Stimulated activated effector memory CD8-positive, alpha-beta T cell treated with anti-CD3 and anti-CD28 coated beads, Interleukin-12 subunit alpha, Interleukin-12 subunit beta, amount 100 ng/mL, for 72 hours (primary cell): ENCODE results near the gene TRIM2.
A peak's percentile ranks its signal among the peaks of the same experiment; 100 is the strongest.
"Not testable (repeated sequence)": the region's sequence is repeated elsewhere in the genome, so short reads cannot be mapped to it uniquely, and the experiment has no call there.

Experiments used
- ATAC-seq: fragments of 150-1000 bp; cut with Tn5 transposase; 2 replicates; pipeline ENCODE4 v1.10.0; 2021
- DNase-seq, 2 donors: peaks; one replicate each; pipeline ENCODE4 v3.0.0; 2021 to 2022; ENCODE audit warnings: low spot score in 2 of 2
- H3K27ac Mint-ChIP-seq: one replicate; pipeline ENCODE4 v1.8.0; 2022; ENCODE audit warnings: mild to moderate bottlenecking, mixed read lengths
- H3K36me3 Mint-ChIP-seq: one replicate; pipeline ENCODE4 v1.8.0; 2022; ENCODE audit warnings: mild to moderate bottlenecking, mixed read lengths
- H3K4me1 Mint-ChIP-seq: one replicate; pipeline ENCODE4 v1.8.0; 2022; ENCODE audit warnings: mixed read lengths
- H3K4me3 Mint-ChIP-seq: one replicate; pipeline ENCODE4 v1.8.0; 2022; ENCODE audit warnings: mild to moderate bottlenecking, mixed read lengths
- H3K9me3 Mint-ChIP-seq: one replicate; pipeline ENCODE4 v1.8.0; 2022; ENCODE audit warnings: mixed read lengths

The TRIM2 gene

DNA sequence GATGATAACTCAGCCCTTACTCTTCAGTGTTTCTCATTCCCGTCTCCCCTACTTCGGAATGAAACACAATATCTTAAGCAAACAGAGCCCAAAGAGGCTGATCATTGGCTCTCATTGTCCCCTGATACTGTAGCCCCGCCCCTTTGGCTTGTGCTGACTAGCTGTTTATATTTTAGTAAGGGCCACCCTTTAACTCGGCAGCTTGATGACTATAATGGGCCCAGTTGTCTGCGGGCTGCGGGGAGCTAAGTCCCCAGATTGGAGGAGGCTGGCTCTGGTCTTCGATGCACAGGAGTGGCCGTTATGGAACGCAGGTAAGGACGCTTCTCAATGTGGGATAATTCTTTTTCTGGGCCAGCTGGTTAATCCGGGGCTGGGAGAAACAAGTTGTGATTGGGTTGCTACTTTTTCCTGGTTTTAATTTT, at the start of gene TRIM2:
TRIM2 (plus strand) TSS at position 197 of the 425 bp plus-strand sequence; CDS start at position 285, 88 bp downstream.
- H3K4me3 Mint-ChIP-seq: peak within 1 kb of the TSS; percentile 39
- no peak for DNase-seq
- H3K4me1 Mint-ChIP-seq: peaks cover 33% of the 10 kb centered on the region

DNA sequence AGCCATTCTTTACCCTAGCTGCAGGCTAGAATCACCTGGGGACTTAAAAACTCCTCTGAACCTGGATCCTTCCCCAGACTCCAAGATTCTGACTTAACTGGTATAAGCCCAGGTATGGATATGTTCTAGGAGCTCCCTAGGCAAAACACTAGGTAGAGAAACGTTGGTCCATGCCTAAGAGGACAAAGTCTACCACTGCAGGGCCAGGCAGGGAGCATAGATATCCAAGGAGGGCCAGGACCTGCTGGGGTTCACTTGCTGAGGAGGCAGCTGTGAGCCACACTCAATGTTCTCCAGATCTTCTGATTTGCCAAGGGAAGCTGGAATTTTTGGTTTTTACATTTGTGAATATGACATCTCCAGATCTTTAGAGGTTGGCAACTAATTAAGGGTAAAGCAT, 48.6 kb upstream of the TRIM2 start:
- peaks cover 38% of the 10 kb centered on the region for H3K4me1 Mint-ChIP-seq
- H3K36me3 Mint-ChIP-seq: no peaks in the 10 kb centered on the region
- DNase-seq: no peak
- H3K4me3 Mint-ChIP-seq: no peak overlapping the region
- H3K9me3 Mint-ChIP-seq: no peaks in the 10 kb centered on the region
- ATAC-seq: no peak
- no peak overlapping the region for H3K27ac Mint-ChIP-seq

More for the DNA sequence above, at the start of gene TRIM2:
- no peaks in the 10 kb centered on the region for H3K36me3 Mint-ChIP-seq
- no peak within 1 kb of the TSS for H3K27ac Mint-ChIP-seq
- ATAC-seq: no peak
- no peaks in the 10 kb centered on the region for H3K9me3 Mint-ChIP-seq

DNA sequence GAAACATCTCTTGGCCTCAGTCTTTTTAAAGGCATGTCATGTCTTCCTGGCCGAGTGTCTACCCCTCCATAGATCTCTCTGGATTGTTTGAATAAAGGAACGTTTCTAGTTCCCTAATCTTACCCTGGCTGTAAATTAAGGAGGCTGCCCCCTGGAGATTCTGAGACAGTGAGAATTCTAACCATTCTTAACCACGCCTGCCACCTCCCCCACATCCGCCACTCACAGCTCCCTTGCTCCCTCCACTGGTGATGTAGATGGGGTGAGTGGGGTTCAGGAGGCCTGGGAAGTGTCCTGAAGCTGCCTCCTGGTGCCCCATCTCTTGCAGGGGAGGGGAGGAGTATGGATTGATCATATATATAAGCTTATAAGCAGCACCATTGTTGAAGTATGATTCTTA, 48.0 kb upstream of the TRIM2 start:
- DNase-seq (no peak), ATAC-seq (no peak)
- Mint-ChIP-seq H3K4me3 (no peak overlapping the region), H3K9me3 (no peaks in the 10 kb centered on the region), H3K4me1 (peaks cover 38% of the 10 kb centered on the region), H3K27ac (no peak overlapping the region), H3K36me3 (no peaks in the 10 kb centered on the region)

- ATAC-seq: no peak
- Mint-ChIP-seq H3K36me3 (no peaks in the 10 kb centered on the region), H3K27ac (no peak overlapping the region), H3K9me3 (no peaks in the 10 kb centered on the region), H3K4me3 (no peak overlapping the region), H3K4me1 (peaks cover 38% of the 10 kb centered on the region)
- DNase-seq: no peak
Observed at GRCh38 chr4:153156721-153157120, 47.5 kb upstream of the TRIM2 start.

- Mint-ChIP-seq H3K36me3 (no peaks in the 10 kb centered on the region), H3K9me3 (no peaks in the 10 kb centered on the region), H3K4me1 (peaks cover 21% of the 10 kb centered on the region), H3K27ac (no peak overlapping the region), H3K4me3 (no peak overlapping the region)
- DNase-seq (no peak), ATAC-seq (no peak)
Observed at GRCh38 chr4:153159016-153159415, 45.2 kb upstream of the TRIM2 start.

DNA sequence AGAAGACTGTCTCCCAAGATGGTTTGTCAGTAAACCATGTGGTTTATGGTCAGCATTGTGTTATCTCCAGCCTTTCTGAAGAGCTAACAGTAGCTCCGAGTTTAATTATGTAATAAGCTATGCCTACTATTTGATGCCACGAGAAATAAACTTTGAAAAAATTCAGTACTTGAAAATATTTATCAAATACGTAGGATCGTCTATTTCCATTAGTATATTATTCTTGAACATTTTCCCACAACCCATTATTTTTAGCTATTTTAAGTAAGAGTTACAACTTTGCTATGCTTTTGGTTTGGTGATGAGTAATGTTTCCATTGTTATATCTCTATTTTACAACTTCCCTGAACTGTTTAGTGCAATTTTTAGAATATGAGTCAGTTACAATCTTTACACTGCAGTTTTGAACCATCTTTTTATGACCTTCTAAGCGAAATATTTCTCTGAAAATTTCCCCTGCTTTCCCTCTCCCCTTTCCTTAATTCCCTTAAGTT, 44.5 kb upstream of the TRIM2 start:
- Mint-ChIP-seq H3K4me1 (peaks cover 21% of the 10 kb centered on the region), H3K4me3 (peak overlapping the region; percentile 3), H3K27ac (no peak overlapping the region), H3K9me3 (no peaks in the 10 kb centered on the region), H3K36me3 (no peaks in the 10 kb centered on the region)
- no peak for DNase-seq
- peak; percentile 82 for ATAC-seq

DNA sequence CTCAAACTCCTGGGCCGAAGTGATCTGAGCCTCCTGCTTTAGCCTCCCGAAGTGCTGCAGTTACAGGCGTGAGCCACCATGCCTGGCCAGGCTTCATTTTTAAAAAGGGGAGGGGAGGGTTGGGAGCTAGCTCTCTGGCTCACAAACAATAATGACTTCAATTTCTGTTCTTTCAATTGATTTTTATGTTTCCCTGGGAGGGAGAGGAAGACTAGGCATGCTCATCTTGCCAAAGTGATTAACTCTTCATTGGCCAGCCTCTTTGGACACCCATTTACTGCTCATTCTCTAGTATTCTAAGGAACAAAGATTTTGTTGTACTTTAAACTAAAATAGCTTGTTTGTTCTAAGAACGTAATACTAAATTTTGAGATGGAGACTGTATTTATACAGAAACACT, 43.4 kb upstream of the TRIM2 start:
- ATAC-seq (no peak), DNase-seq (no peak)
- no peak overlapping the region for H3K27ac Mint-ChIP-seq
- peaks cover 18% of the 10 kb centered on the region for H3K4me1 Mint-ChIP-seq
- no peak overlapping the region for H3K4me3 Mint-ChIP-seq
- no peaks in the 10 kb centered on the region for H3K36me3 Mint-ChIP-seq
- H3K9me3 Mint-ChIP-seq: no peaks in the 10 kb centered on the region

- Mint-ChIP-seq H3K36me3 (no peaks in the 10 kb centered on the region), H3K4me3 (no peak overlapping the region), H3K9me3 (no peaks in the 10 kb centered on the region), H3K27ac (no peak overlapping the region), H3K4me1 (peaks cover 12% of the 10 kb centered on the region)
- no peak for ATAC-seq
- DNase-seq: no peak
Observed at GRCh38 chr4:153161226-153161963, 42.8 kb upstream of the TRIM2 start.

GRCh38 chr4:153165236-153165635, 39.0 kb upstream of the TRIM2 start:
- ATAC-seq, H3K27ac Mint-ChIP-seq, H3K9me3 Mint-ChIP-seq: not testable (repeated sequence)

GRCh38 chr4:153166716-153167501, 37.3 kb upstream of the TRIM2 start:
- H3K9me3 Mint-ChIP-seq: no peaks in the 10 kb centered on the region
- H3K27ac Mint-ChIP-seq: no peak overlapping the region
- DNase-seq: no peak

More at GRCh38 chr4:153165236-153165635, 39.0 kb upstream of the TRIM2 start:
- H3K36me3 Mint-ChIP-seq, H3K4me1 Mint-ChIP-seq, H3K4me3 Mint-ChIP-seq, DNase-seq: not testable (repeated sequence)

DNA sequence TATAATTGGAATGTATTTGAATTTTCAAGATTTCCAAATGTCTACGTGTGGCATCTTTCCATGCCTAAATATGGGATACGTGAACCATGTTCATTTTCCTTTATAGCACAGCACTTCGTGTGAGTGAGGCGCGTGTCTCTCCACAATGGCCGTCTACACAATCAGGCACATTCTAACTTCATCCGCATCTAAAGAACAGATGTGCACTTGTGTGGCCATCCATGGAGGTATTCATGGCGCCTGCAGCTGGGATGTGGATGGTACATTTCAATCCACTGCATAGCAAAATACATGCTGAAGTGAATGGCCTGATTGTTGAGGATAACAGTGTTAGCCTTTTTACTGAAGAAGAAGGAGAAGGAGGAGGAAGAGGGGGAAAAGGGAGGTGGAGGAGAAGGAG, 34.5 kb upstream of the TRIM2 start:
- Mint-ChIP-seq H3K36me3 (no peaks in the 10 kb centered on the region), H3K4me3 (no peak overlapping the region), H3K4me1 (no peaks in the 10 kb centered on the region), H3K27ac (no peak overlapping the region), H3K9me3 (no peaks in the 10 kb centered on the region)
- no peak for DNase-seq
- no peak for ATAC-seq

More at GRCh38 chr4:153166716-153167501, 37.3 kb upstream of the TRIM2 start:
- no peak overlapping the region for H3K4me3 Mint-ChIP-seq
- H3K36me3 Mint-ChIP-seq: no peaks in the 10 kb centered on the region
- no peak for ATAC-seq
- no peaks in the 10 kb centered on the region for H3K4me1 Mint-ChIP-seq

DNA sequence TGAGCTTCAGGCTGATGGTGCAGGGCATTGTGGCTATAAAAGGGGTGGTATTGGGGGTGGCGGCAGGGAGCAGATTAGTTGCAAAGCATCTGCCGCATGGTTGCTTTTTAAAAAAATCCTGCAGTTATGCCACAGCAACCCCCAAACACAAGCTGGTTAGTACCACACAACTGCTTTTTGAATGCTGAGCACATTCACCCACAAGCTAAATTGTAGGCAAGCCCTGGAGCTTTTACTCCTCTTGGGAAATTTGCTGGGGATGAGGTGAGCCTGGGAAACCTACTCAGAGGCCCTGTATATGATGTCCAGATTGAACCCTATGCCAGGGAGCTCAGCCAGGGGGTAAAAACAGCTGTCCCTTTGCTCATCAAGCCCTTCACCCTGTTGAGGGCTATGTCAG, 33.8 kb upstream of the TRIM2 start:
- H3K27ac Mint-ChIP-seq: no peak overlapping the region
- H3K4me3 Mint-ChIP-seq: no peak overlapping the region
- no peak for DNase-seq
- H3K36me3 Mint-ChIP-seq: no peaks in the 10 kb centered on the region
- no peaks in the 10 kb centered on the region for H3K4me1 Mint-ChIP-seq
- no peak for ATAC-seq
- no peaks in the 10 kb centered on the region for H3K9me3 Mint-ChIP-seq

- H3K4me1 Mint-ChIP-seq: no peaks in the 10 kb centered on the region
- no peak for ATAC-seq
- H3K9me3 Mint-ChIP-seq: no peaks in the 10 kb centered on the region
- no peak for DNase-seq
- H3K36me3 Mint-ChIP-seq: no peaks in the 10 kb centered on the region
- no peak overlapping the region for H3K27ac Mint-ChIP-seq
- H3K4me3 Mint-ChIP-seq: no peak overlapping the region
Observed at GRCh38 chr4:153174821-153175567, 29.2 kb upstream of the TRIM2 start.

DNA sequence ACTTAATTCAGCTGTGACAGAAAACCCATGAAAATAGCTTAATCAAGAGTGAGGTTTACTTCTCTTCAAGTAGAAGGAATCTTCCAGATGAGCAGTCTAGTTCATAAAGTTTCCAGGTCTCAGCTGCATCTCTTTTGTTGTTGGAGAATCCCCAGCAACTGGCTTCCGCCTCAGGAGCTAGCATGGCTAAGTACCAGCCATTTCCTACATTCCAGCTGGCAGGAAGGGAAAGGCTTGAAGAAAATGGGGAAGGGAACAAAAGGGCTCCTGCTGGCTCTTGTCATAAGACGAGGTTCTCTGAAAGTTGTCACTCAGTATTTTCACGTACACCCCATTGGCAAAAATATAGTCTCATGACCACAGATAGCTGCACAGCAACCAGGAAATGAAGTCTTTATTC, 27.3 kb upstream of the TRIM2 start:
- Mint-ChIP-seq H3K9me3 (no peaks in the 10 kb centered on the region), H3K4me3 (no peak overlapping the region), H3K4me1 (no peaks in the 10 kb centered on the region), H3K36me3 (no peaks in the 10 kb centered on the region), H3K27ac (no peak overlapping the region)
- ATAC-seq: no peak
- DNase-seq: no peak

DNA sequence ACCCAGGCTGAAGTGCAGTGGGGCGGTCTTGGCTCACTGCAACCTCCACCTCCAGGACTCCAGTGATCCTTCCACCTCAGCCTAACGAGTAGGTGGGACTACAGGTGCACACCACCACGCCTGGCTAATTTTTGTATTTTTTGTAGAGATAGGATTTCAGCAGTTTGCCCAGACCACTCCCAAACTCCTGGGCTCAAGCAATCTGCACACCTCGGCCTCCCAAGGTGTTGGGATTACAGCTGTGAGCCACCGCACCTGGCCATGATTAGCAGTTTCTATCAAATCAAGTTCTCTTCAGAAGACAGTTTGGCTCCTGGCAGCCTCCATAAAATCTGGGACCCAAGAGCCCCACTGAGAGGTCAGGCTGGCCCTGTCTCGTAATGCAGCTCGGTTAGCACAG, 26.4 kb upstream of the TRIM2 start:
- Mint-ChIP-seq H3K36me3 (no peaks in the 10 kb centered on the region), H3K4me3 (no peak overlapping the region), H3K9me3 (no peaks in the 10 kb centered on the region), H3K4me1 (no peaks in the 10 kb centered on the region), H3K27ac (no peak overlapping the region)
- DNase-seq: no peak
- no peak for ATAC-seq
